SKM-1 (cell line): Measurements from ENCODE around the gene ZIM2.
"Not testable (repeated sequence)": the region's sequence is repeated elsewhere in the genome, so short reads cannot be mapped to it uniquely, and the experiment has no call there.

Experiments
- DNase-seq: peaks from one replicate; lab custom pipeline; 2025; ENCODE audit not compliant: unreplicated experiment; lab: John Stamatoyannopoulos, UW

Gene ZIM2

GRCh38 chr19:56840451-56841192 lies at the start of gene ZIM2, which contains the start of gene PEG3:
Gene ZIM2 (minus strand): TSS chr19:56840726. CDS start chr19:56824277, 16,449 bp downstream.
Gene PEG3 (minus strand): TSS chr19:56840726. CDS start chr19:56824655, 16,071 bp downstream.
- DNase-seq = no peak

GRCh38 chr19:56885173-56885985 lies 44.9 kb upstream of the ZIM2 start:
- DNase-seq = no peak

- DNase-seq = no peak
Observed at GRCh38 chr19:56884441-56884840, 43.9 kb upstream of the ZIM2 start.

- no peak for DNase-seq
Observed at GRCh38 chr19:56880592-56881190, 40.2 kb upstream of the ZIM2 start.

- no peak for DNase-seq
Observed at GRCh38 chr19:56877069-56877715, 36.7 kb upstream of the ZIM2 start.

- no peak for DNase-seq
Observed at GRCh38 chr19:56875717-56876116, 35.2 kb upstream of the ZIM2 start.

GRCh38 chr19:56874530-56874929 lies 34.0 kb upstream of the ZIM2 start:
- DNase-seq = no peak

GRCh38 chr19:56873493-56873892 lies 33.0 kb upstream of the ZIM2 start:
- DNase-seq = no peak

- no peak for DNase-seq
Observed at GRCh38 chr19:56869886-56870285, 29.4 kb upstream of the ZIM2 start.

GRCh38 chr19:56868446-56868845 lies 27.9 kb upstream of the ZIM2 start:
- no peak for DNase-seq

GRCh38 chr19:56866538-56866937 lies 26.0 kb upstream of the ZIM2 start:
- no peak for DNase-seq

GRCh38 chr19:56864443-56865125 lies 24.1 kb upstream of the ZIM2 start:
- no peak for DNase-seq

GRCh38 chr19:56862741-56863140 lies 22.2 kb upstream of the ZIM2 start:
- no peak for DNase-seq

- DNase-seq = not testable (repeated sequence)
Observed at GRCh38 chr19:56860409-56860808, 19.9 kb upstream of the ZIM2 start.

- DNase-seq = no peak
Observed at GRCh38 chr19:56858026-56858425, 17.5 kb upstream of the ZIM2 start.

GRCh38 chr19:56856822-56857221 lies 16.3 kb upstream of the ZIM2 start:
- DNase-seq = no peak

GRCh38 chr19:56852361-56852760 lies 11.8 kb upstream of the ZIM2 start:
- not testable (repeated sequence) for DNase-seq

GRCh38 chr19:56848166-56848565 lies 7.6 kb upstream of the ZIM2 start:
- no peak for DNase-seq

GRCh38 chr19:56842412-56842811 lies 1.9 kb upstream of the ZIM2 start:
- no peak for DNase-seq

- DNase-seq = no peak
Observed at GRCh38 chr19:56841193-56841543, 642 bp upstream of the ZIM2 start.
